Ectodermal cell (in vitro differentiated cells): Measurements from ENCODE around the gene LRP1.

ENCODE experiments used
- H3K27ac ChIP-seq: 2 replicates; pipeline ENCODE4 v1.7.0; 2013; ENCODE audit warnings: mild to moderate bottlenecking, low read depth, low read length; ENCODE audit not compliant: insufficient read depth, poor library complexity, severe bottlenecking
- H3K27me3 ChIP-seq: 2 replicates; pipeline ENCODE4 v1.7.0; 2013; ENCODE audit warnings: mild to moderate bottlenecking, low read length; ENCODE audit not compliant: insufficient read depth, control insufficient read depth, poor library complexity, severe bottlenecking
- H3K36me3 ChIP-seq: one replicate; pipeline ENCODE4 v1.7.0; 2013; ENCODE audit warnings: low read length; ENCODE audit not compliant: control insufficient read depth, insufficient read depth
- H3K4me1 ChIP-seq: one replicate; pipeline ENCODE4 v1.7.0; 2013; ENCODE audit warnings: low read length; ENCODE audit not compliant: control insufficient read depth, insufficient read depth
- H3K4me3 ChIP-seq: 2 replicates; pipeline ENCODE4 v1.7.0; 2013; ENCODE audit warnings: low read depth, low read length, control low read depth; ENCODE audit not compliant: insufficient read depth
- H3K9me3 ChIP-seq: 2 replicates; pipeline ENCODE4 v1.7.0; 2013; ENCODE audit warnings: mild to moderate bottlenecking, low read length, moderate library complexity; ENCODE audit not compliant: control insufficient read depth
- WGBS, 2 experiments: methylation state at CpG; one replicate each; pipeline ENCODE4 v1.1.7; 2013; ENCODE audit warnings: missing lambda C conversion rate in 2 of 2; 5-methylcytosine and 5-hydroxymethylcytosine counted together

LRP1 gene

DNA sequence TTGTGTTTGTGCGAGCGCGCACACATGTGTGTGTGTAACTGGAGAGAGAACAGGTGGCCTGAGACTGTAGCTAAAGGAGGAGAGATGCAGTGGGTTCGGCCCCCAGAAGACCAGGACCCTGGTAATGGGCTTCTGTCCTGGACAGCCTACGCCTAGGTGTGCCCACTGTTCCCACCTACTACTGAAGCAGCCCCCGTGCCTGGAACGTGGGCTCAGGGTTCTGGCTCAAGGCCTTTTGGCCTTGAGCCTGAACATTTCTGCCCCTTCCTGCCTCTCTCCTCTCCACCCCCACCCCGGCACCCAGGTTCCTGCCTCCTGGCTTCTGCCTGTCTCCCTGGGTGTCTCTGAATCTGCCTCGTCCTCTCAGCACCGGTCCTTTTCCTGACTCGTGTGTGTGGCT, 86.8 kb downstream of the LRP1 start:
- H3K4me1 ChIP-seq, result peaks cover 38% of the 10 kb centered on the region
- H3K9me3 ChIP-seq, result no peaks in the 10 kb centered on the region
- H3K27me3 ChIP-seq, result peaks cover 66% of the 10 kb centered on the region
- H3K36me3 ChIP-seq, result no peaks in the 10 kb centered on the region
- 68 to 70% methylated on average over 11 of the region's 11 CpGs for WGBS, 2 experiments
- H3K27ac ChIP-seq, result no peak overlapping the region
- no peak overlapping the region for H3K4me3 ChIP-seq

- H3K9me3 ChIP-seq, result no peaks in the 10 kb centered on the region
- 43% methylated on average over 7 of the region's 7 CpGs for WGBS, 2 experiments
- peaks cover 72% of the 10 kb centered on the region for H3K27me3 ChIP-seq
- H3K4me3 ChIP-seq, result no peak overlapping the region
- no peak overlapping the region for H3K27ac ChIP-seq
- H3K4me1 ChIP-seq, result peaks cover 44% of the 10 kb centered on the region
- H3K36me3 ChIP-seq, result no peaks in the 10 kb centered on the region
These were observed 87.4 kb downstream of the LRP1 start for GRCh38 chr12:57215668-57216013.

- H3K27me3 ChIP-seq, result peaks cover 78% of the 10 kb centered on the region
- WGBS, 2 experiments, result 1% methylated on average over 102 of the region's 102 CpGs
- H3K27ac ChIP-seq, result no peak within 1 kb of the TSS
- peak within 1 kb of the TSS; percentile 32 for H3K4me3 ChIP-seq
- H3K4me1 ChIP-seq, result peaks cover 49% of the 10 kb centered on the region
- no peaks in the 10 kb centered on the region for H3K36me3 ChIP-seq
- H3K9me3 ChIP-seq, result no peaks in the 10 kb centered on the region
These were observed 88.0 kb downstream of the LRP1 start, which contains the start of gene NXPH4 for GRCh38 chr12:57216014-57216911. Gene NXPH4 (plus strand): TSS chr12:57216794. CDS start chr12:57216970, 176 bp downstream.

DNA sequence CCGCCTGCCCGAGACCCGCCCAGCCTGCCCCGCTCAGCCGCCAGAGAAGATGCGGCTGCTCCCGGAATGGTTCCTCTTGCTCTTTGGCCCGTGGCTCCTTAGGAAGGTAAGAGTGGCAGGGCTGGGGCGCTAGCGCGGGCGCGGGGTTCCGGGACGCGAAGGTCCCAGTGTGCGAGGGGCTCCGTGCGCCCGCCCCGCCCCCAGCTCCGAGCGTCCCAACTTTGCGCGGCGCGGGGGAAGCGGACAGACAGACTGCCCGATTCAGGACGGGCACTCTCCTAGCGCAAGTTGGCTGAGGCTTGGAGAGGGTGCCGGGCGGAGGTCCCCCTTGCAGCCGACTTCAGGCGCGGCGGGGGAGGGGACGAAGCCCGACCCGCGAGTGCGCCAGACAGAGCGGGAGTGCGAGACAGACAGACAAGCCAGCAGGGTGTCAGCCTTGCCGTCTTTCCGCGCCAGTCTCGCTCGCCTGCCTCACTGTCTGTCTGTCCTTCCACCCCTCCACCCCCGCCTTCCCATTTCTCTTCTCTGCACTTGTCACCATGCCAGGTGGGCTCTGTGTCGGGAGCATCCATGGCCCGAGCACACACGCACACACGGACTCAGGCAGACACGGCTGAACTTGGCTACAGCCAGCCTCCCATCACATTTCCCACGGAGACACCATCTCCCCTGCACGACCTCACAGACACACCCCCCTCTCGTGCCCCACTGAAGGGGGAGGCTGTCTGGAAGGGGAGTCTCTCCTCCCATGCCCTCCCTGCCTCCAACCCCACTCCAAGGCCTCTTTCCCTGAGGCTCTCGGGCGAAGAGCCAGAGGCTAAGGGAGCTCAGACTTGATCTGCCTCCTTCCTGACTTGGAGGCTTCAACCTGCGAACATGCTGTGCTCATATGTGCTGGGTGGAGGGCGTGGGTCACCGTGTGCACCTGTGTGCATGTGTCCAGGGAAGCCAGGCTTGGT, 88.9 kb downstream of the LRP1 start:
- Histone ChIP-seq H3K9me3 (no peaks in the 10 kb centered on the region), H3K27ac (no peak overlapping the region), H3K27me3 (peaks cover 88% of the 10 kb centered on the region), H3K4me1 (peaks cover 54% of the 10 kb centered on the region), H3K4me3 (peak overlapping the region; percentile 32), H3K36me3 (no peaks in the 10 kb centered on the region)
- WGBS, 2 experiments, result 3 to 4% methylated on average over 63 of the region's 63 CpGs

DNA sequence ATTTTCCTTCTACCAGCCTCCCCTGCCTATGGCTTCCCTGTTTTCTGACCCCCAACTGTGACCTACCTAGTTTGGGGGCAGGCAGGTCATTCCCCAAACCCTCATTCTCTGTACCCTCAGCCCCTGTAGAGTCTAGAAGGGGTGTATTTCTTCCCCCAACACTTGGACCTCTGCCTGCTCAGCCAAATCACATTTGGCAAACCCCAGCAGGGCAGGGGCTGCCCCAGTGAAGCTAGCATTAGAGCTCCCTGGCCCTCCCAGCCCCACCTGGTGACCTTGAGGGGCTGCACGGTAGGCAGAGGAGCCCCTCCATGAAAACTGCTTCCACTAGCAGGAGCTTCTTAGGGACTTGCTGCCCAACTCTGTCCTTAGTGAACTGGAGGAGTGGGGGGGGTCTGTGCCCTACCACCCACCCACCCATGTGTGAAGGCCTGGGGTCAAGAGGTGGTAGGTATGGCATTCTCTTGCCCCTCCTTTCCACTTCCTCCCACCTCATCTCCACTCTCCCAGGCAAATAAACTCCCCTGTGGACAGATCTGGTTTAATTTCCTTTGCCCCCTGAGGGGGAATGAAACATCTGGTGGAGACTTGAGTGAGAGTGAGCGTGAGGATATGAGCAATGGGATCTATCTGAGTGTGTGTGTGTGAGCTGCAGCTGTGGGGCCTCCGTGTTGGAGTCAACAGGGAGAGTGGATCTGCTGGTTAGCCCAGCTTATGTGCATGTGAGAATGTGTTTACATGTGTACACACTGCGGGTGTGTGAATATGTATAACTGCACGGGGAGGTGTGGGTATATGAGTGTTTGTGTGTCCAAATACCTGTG, 90.0 kb downstream of the LRP1 start:
- WGBS, 2 experiments, result 60 to 67% methylated on average over 5 of the region's 5 CpGs
- H3K27me3 ChIP-seq, result peaks cover 98% of the 10 kb centered on the region
- H3K27ac ChIP-seq, result no peak overlapping the region
- H3K4me1 ChIP-seq, result peaks cover 54% of the 10 kb centered on the region
- no peaks in the 10 kb centered on the region for H3K9me3 ChIP-seq
- H3K4me3 ChIP-seq, result no peak overlapping the region
- H3K36me3 ChIP-seq, result no peaks in the 10 kb centered on the region

GRCh38 chr12:57219205-57219992, 91.1 kb downstream of the LRP1 start:
- no peak overlapping the region for H3K27ac ChIP-seq
- H3K27me3 ChIP-seq, result peaks cover 100% of the 10 kb centered on the region
- H3K9me3 ChIP-seq, result no peaks in the 10 kb centered on the region
- 14 to 15% methylated on average over 14 of the region's 14 CpGs for WGBS, 2 experiments
- peaks cover 45% of the 10 kb centered on the region for H3K4me1 ChIP-seq
- H3K36me3 ChIP-seq, result no peaks in the 10 kb centered on the region
- H3K4me3 ChIP-seq, result no peak overlapping the region

GRCh38 chr12:57219993-57220754, 91.9 kb downstream of the LRP1 start:
- Histone ChIP-seq H3K36me3 (no peaks in the 10 kb centered on the region), H3K4me1 (peaks cover 45% of the 10 kb centered on the region), H3K4me3 (no peak overlapping the region), H3K9me3 (no peaks in the 10 kb centered on the region), H3K27me3 (peaks cover 100% of the 10 kb centered on the region), H3K27ac (no peak overlapping the region)
- 2 to 3% methylated on average over 23 to 38 of the region's 38 CpGs for WGBS, 2 experiments

DNA sequence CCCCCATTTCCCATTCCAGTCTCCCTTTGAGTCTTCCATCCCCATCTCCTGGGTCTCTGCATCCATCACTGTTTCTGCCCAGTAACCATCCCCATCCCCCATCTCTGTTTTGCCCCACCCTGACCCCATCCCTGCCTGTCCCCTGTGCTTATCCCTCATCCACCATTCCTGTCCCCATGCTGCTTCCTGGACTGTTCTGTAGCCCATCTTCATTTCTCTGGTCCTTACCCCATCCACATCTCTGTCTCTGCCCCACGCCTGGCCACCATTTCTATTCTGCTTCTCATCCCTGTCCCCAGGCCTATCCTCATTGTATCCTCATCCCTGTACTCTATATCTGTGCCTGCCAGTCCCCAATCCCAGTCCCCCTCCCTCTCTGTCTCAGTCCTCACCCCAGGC, 92.5 kb downstream of the LRP1 start:
- Histone ChIP-seq H3K9me3 (no peaks in the 10 kb centered on the region), H3K4me3 (no peak overlapping the region), H3K27me3 (peaks cover 100% of the 10 kb centered on the region), H3K36me3 (no peaks in the 10 kb centered on the region), H3K4me1 (peaks cover 46% of the 10 kb centered on the region), H3K27ac (no peak overlapping the region)
- 39 to 44% methylated on average over 1 of the region's 1 CpG for WGBS, 2 experiments
